ENCODE results near the gene C19orf44. TPM values are rescaled to one million over a fixed set of nuclear protein-coding genes. Genes with fewer than 3 reads are reported as not detected.
"Not testable (repeated sequence)": the region's sequence is repeated elsewhere in the genome, so short reads cannot be mapped to it uniquely, and the experiment has no call there.

C19orf44 gene
- total RNA-seq, 1 donor from 2014 or later: 2.4 TPM

DNA sequence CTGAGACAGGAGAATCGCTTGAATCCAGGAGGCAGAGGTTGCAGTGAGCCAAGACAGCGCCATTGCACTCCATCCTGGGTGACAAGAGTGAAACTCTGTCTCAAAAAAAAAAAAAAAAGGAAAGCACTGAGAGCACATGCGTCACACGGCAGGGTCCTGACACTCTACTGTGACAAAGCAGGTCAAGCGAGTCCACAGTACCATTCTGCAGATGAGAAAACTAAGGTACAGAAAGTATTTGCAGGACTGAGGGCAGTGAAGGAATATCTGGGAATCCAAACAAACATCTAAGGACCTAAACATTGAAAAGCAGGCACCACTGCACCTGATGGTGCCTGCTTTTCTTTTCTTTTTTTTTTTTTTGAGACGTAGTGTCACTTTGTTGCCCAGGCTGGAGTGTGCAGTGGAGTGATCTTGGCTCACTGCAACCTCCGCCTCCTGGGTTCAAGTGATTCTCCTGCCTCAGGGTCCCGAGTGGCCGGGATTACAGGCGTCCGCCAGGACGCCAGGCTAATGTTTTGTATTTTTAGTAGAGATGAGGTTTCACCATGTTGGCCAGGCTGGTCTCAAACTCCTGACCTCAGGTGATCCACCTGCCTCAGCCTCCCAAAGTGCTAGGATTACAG is 29.3 kb upstream of the C19orf44 start:
- not testable (repeated sequence) for DNase-seq (ENCODE audit: low spot score); ATAC-seq

DNA sequence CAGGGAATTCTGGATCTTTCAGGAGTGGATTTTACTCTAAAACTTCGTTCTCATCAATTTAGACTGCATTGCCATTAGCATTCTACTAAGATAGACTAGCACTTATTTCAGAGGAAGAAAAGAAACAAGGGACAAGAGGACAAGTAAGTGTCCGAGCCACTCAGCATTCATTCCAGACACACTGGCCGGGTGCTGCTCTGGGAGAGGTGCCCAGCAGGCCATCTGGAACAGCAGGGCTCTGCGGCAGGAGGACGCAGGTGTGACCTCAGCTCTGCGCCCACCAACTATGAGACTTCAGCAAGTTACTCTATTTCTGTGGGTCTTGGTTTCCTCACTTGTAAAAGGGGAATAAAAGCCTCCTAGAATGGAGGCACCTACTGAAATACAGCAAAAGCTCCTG is 28.6 kb upstream of the C19orf44 start:
- DNase-seq (ENCODE audit: low spot score) (no peak), ATAC-seq (no peak)

DNA sequence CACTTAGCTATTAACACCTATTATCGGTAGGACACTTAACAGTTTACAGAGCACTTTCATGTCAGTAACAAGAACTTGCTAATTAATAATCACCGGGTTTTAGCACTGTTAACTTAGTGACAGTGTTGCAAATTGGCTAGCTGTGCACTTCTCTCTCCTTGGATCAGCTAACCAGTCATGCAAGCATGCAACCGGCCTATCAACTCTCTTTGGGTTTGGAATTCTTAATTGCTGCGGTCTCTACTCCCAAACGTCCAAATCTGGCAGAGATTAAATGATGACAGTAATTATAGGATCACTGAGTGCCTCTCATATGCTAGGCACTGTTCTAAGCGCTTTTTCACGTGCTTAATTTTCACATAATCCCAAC is 25.7 kb upstream of the C19orf44 start:
- ATAC-seq (no peak), DNase-seq (ENCODE audit: low spot score) (no peak)

GRCh38 chr19:16470911-16471811 is 25.0 kb upstream of the C19orf44 start:
- DNase-seq (ENCODE audit: low spot score) (no peak), ATAC-seq (peak; percentile 13)

DNA sequence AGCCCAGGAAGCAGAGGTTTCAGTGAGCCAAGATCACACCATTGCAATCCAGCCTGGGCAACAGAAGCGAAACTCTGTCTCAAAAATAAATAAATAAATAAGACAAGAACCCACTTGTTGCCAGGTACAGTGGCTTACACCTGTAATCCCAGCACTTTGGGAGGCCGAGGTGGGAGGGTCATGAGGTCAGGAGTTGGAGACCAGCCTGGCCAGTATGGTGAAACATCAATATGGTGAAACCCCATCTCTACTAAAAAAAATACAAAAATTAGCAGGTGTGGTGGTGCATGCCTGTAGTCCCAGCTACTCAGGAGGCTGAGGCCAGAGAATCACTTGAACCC is 23.7 kb upstream of the C19orf44 start:
- ATAC-seq: peak; percentile 3

GRCh38 chr19:16472992-16473391 is 23.2 kb upstream of the C19orf44 start:
- ATAC-seq (no peak), DNase-seq (ENCODE audit: low spot score) (no peak)

More for the DNA sequence above, 23.7 kb upstream of the C19orf44 start:
- DNase-seq (ENCODE audit: low spot score): not testable (repeated sequence)

GRCh38 chr19:16473875-16474392 is 22.3 kb upstream of the C19orf44 start:
- ATAC-seq: no peak
- DNase-seq (ENCODE audit: low spot score): no peak

GRCh38 chr19:16476401-16476800 is 19.8 kb upstream of the C19orf44 start:
- ATAC-seq (no peak), DNase-seq (ENCODE audit: low spot score) (no peak)

DNA sequence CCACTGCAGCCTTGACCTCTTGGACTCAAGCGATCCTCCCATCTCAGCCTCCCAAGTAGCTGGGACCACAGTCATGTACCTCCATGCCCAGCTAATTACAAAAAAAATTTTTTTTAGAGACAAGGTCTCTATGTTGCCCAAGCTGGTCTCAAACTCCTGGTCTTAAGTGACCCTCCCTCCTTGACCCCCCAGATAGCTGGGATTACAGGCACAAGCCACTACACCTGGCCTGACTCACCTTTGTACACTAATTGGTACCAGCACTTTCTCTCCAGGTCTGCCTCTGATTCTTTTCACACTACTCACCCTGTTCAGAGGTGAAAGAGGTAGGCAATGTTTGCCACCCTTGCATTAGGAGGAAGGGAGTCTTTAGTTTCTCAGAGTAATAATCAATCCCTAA is 18.9 kb upstream of the C19orf44 start:
- DNase-seq (ENCODE audit: low spot score) (no peak), ATAC-seq (no peak)

- DNase-seq (ENCODE audit: low spot score) (no peak), ATAC-seq (no peak)
These were observed 13.4 kb upstream of the C19orf44 start for GRCh38 chr19:16482745-16483144.

- ATAC-seq; DNase-seq (ENCODE audit: low spot score): not testable (repeated sequence)
These were observed 9.7 kb upstream of the C19orf44 start for GRCh38 chr19:16486476-16486875.

DNA sequence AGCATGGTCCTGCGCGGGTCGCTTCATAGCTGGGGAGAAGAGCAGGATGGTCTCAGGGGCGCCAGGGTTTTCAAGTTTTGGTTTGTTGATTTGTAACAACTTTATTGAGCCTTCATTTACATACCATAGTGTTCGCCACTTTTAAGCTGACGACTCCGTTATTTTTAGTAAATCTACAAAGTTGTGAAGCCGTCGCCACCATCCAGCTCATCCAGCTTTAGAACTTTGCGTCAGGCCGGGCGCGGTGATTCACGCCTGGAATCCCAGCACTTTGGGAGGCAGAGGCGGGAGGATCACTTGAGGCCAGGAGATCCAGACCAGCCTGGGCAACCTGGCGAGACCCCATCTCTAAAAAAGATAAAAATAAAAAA is 404 bp downstream of the C19orf44 start:
- no peak for DNase-seq (ENCODE audit: low spot score)
- no peak for ATAC-seq

DNA sequence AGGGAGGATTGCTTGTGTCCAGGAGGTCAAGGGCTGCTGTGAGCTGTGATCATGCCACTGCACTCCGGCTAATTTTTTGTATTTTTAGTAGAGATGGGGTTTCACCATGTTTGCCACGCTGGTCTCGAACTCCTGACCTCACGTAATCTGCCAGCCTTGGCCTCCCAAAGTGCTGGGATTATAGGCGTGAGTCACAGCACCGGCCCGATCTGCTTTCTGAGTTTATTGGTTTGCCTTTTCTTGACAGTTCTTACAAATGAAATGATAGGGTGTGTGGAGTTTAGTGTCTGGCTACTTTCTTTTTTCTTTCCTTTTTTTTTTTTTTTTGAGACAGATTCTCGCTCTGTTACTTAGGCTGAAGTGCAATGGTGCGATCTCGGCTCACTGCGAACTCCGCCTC is 848 bp downstream of the C19orf44 start:
- ATAC-seq (no peak), DNase-seq (ENCODE audit: low spot score) (no peak)

DNA sequence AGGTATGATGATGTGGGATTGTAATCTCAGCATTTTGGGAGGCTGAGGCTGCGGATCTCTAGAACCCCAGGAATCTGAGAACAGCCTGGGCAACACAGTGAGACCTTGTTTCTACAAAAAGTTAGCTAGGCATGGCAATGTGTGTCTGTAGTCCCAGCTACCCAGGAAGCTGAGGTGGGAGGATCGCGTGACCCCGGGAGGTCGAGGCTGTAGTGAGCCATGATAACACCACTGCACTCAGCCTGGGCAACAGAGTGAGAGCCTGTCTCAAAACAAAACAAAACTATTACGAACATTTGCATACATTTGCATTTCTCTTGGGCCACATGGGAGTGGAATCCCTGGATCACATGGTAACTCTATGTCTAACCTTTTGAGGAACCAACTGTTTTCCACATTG is 1.6 kb downstream of the C19orf44 start:
- DNase-seq (ENCODE audit: low spot score): no peak
- ATAC-seq: no peak

- no peak for ATAC-seq
These were observed 8.1 kb downstream of the C19orf44 start for GRCh38 chr19:16504271-16504670.

GRCh38 chr19:16506161-16506560 is 10.0 kb downstream of the C19orf44 start:
- not testable (repeated sequence) for ATAC-seq; DNase-seq (ENCODE audit: low spot score)

More at GRCh38 chr19:16504271-16504670, 8.1 kb downstream of the C19orf44 start:
- DNase-seq (ENCODE audit: low spot score): no peak

DNA sequence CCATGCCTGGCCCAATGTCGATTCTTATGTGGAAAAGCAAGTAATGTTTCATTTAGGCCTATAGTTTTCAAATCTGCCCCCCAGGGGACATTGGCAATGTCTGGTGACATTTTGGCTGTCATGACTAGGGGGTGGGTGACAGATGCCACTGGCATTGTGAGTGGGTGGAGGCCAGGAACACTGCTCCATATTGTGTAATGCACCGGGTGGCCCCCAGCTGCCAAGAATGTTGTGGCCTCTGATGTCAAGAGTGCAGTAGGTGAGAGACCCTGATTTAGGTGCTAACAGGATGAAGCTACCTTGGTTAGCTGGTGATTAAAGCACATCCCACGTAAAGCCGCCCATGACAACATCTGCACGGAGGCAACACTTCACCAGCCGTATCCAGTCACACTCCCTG is 10.8 kb downstream of the C19orf44 start:
- ATAC-seq: peak; percentile 46
- no peak for DNase-seq (ENCODE audit: low spot score)

DNA sequence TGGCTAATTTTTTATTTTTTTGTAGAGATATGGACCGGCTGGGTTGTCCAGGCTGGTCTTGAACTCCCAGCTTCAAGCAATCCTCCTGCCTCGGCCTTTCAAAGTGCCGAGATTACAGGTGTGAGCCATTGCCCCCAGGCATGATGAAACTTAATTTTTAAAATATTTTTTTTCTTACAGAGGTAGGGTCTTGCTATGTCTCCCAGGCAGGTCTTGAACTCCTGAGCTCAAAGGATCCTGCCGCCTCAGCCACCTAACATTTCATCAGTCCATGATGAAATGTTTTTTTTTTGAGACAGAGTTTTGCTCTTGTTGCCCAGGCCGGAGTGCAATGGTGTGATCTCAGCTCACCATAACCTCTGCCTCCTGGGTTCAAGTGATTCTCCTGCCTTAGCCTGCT is 12.4 kb downstream of the C19orf44 start:
- no peak for DNase-seq (ENCODE audit: low spot score)
- no peak for ATAC-seq

- ATAC-seq (no peak), DNase-seq (ENCODE audit: low spot score) (no peak)
These were observed 13.2 kb downstream of the C19orf44 start for GRCh38 chr19:16509141-16510061.

- not testable (repeated sequence) for DNase-seq (ENCODE audit: low spot score)
These were observed 16.4 kb downstream of the C19orf44 start for GRCh38 chr19:16512611-16513010.

More at GRCh38 chr19:16512611-16513010, 16.4 kb downstream of the C19orf44 start:
- ATAC-seq: not testable (repeated sequence)
